Astrocyte (in vitro differentiated cells and primary cell): ENCODE measurements around the gene PLK1. TPM values are rescaled to one million over a fixed set of nuclear protein-coding genes. Genes with fewer than 3 reads are reported as not detected.

Experiments
- DNase-seq: peaks from one replicate; pipeline ENCODE4 v3.0.0-alpha.2; 2010; ENCODE audit warnings: low read depth
- FAIRE-seq: peaks from 2 replicates; lab custom pipeline; 2011; peaks lifted over from hg19 to GRCh38; lab: Jason Lieb, UNC
- H2AFZ ChIP-seq: 2 replicates; pipeline ENCODE4 v1.6.0; 2012; ENCODE audit warnings: low read depth, low read length, inconsistent platforms
- H3K27ac ChIP-seq: 2 replicates; pipeline ENCODE4 v1.5.1; 2011; ENCODE audit warnings: low read depth, low read length, inconsistent platforms
- H3K27me3 ChIP-seq: 2 replicates; pipeline ENCODE4 v1.6.0; 2011; ENCODE audit warnings: low read length, inconsistent platforms; ENCODE audit not compliant: insufficient read depth
- H3K36me3 ChIP-seq: 2 replicates; pipeline ENCODE4 v1.5.1; 2011; ENCODE audit warnings: low read length, inconsistent platforms; ENCODE audit not compliant: insufficient read depth
- H3K4me1 ChIP-seq: 2 replicates; pipeline ENCODE4 v1.5.1; 2011; ENCODE audit warnings: low read length, inconsistent platforms; ENCODE audit not compliant: insufficient read depth
- H3K4me2 ChIP-seq: 2 replicates; pipeline ENCODE4 v1.6.0; 2012; ENCODE audit warnings: low read length, inconsistent platforms
- H3K4me3 ChIP-seq: 2 replicates; pipeline ENCODE4 v1.5.1; 2011; ENCODE audit warnings: low read depth, mild to moderate bottlenecking, low read length, inconsistent platforms; ENCODE audit not compliant: insufficient read depth
- H3K79me2 ChIP-seq: 2 replicates; pipeline ENCODE4 v1.6.0; 2012; ENCODE audit warnings: mild to moderate bottlenecking, low read length, inconsistent platforms; ENCODE audit not compliant: insufficient read depth
- H3K9ac ChIP-seq: 2 replicates; pipeline ENCODE4 v1.6.0; 2012; ENCODE audit warnings: mild to moderate bottlenecking, low read length, inconsistent platforms
- H3K9me3 ChIP-seq: 2 replicates; pipeline ENCODE4 v1.5.1; 2012; ENCODE audit warnings: low read depth, mild to moderate bottlenecking, low read length, inconsistent platforms; ENCODE audit not compliant: insufficient read depth
- H4K20me1 ChIP-seq: 2 replicates; pipeline ENCODE4 v1.6.0; 2012; ENCODE audit warnings: low read length, inconsistent platforms; ENCODE audit not compliant: insufficient read depth
- H3K27ac Mint-ChIP-seq: one replicate; pipeline ENCODE4 v1.8.0; 2021; ENCODE audit warnings: mild to moderate bottlenecking, mixed read lengths; ENCODE audit not compliant: unreplicated experiment
- H3K27me3 Mint-ChIP-seq: one replicate; pipeline ENCODE4 v1.8.0; 2021; ENCODE audit warnings: low read depth, mixed read lengths; ENCODE audit not compliant: unreplicated experiment
- H3K36me3 Mint-ChIP-seq: one replicate; pipeline ENCODE4 v1.8.0; 2021; ENCODE audit warnings: low read depth, mixed read lengths; ENCODE audit not compliant: unreplicated experiment
- H3K4me1 Mint-ChIP-seq: one replicate; pipeline ENCODE4 v1.8.0; 2021; ENCODE audit warnings: low read depth, mixed read lengths; ENCODE audit not compliant: unreplicated experiment
- H3K4me3 Mint-ChIP-seq: one replicate; pipeline ENCODE4 v1.8.0; 2021; ENCODE audit warnings: mild to moderate bottlenecking, moderate library complexity, mixed read lengths; ENCODE audit not compliant: unreplicated experiment
- H3K9me3 Mint-ChIP-seq: one replicate; pipeline ENCODE4 v1.8.0; 2021; ENCODE audit warnings: mild to moderate bottlenecking, mixed read lengths; ENCODE audit not compliant: unreplicated experiment
- CTCF ChIP-seq: IDR thresholded peaks from 2 replicates; pipeline ENCODE4 v1.5.1; 2011; ENCODE audit warnings: low read depth, mild to moderate bottlenecking, inconsistent platforms, low read length, moderate library complexity; ENCODE audit not compliant: insufficient read depth
- EZH2 ChIP-seq: IDR thresholded peaks from 2 replicates; pipeline ENCODE4 v1.6.1; 2012; ENCODE audit warnings: mild to moderate bottlenecking, low read length, inconsistent platforms; ENCODE audit not compliant: insufficient read depth
- total RNA-seq: library from RNA; stranded (reverse); gene quantifications from 2 replicates; pipeline ENCODE4 v1.2.1, GENCODE V29; 2021

The PLK1 gene
- total RNA-seq, 1 donor from 2014 or later, result 10.5 TPM

DNA sequence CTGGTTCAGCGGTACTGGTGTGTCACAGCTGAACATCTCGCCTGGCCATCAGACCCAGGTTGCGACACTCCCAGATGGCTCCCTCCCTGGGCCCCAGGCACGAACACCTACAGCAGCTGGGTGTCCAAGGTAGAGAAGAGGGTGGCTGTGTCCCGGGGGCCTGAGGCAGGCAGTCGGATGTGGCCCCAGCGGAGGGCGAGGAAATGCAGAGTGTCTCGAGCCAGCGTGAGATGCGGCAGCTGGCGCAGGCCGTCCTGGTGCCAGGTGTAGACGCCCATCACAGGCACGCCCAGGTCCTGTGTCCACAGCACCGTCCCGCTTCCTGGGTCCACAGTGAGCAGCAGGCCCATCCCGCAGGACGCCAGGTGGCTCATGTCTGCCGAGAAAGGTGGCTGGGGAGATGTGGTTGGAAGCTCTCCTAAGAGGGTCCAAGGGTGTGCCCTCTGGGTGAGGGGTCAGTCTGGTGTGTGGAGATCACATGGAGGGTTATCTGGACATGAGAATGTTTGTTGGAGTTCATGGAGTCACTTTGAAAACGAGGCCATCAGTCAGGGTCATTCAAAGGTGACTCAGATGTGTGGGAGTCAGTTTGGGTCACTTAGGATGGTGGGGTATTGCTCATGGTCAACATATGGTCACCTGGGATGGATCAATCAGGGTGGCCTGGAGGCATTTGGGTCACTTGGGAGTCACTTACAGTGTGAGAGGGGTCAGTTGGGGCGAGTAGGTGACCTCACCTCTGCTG, 26.3 kb downstream of the PLK1 start:
- no peak overlapping the region for H3K27ac Mint-ChIP-seq
- DNase-seq (no peak), FAIRE-seq (no peak)

GRCh38 chr16:23705517-23705902, 26.8 kb downstream of the PLK1 start:
- Histone ChIP-seq H3K4me2 (no peak overlapping the region), H3K9ac (no peak overlapping the region), H3K27ac (no peak overlapping the region), H3K36me3 (no peaks in the 10 kb centered on the region), H2AFZ (no peak overlapping the region), H3K4me1 (no peaks in the 10 kb centered on the region), H3K79me2 (no peaks in the 10 kb centered on the region), H3K4me3 (no peak overlapping the region), H3K27me3 (peaks cover under 1% of the 10 kb centered on the region), H4K20me1 (no peaks in the 10 kb centered on the region), H3K9me3 (no peaks in the 10 kb centered on the region)
- Mint-ChIP-seq H3K27ac (no peak overlapping the region), H3K36me3 (no peaks in the 10 kb centered on the region), H3K4me3 (no peak overlapping the region), H3K4me1 (no peaks in the 10 kb centered on the region), H3K27me3 (peaks cover 15% of the 10 kb centered on the region), H3K9me3 (peaks cover 15% of the 10 kb centered on the region)
- no peak for DNase-seq
- TF ChIP-seq CTCF (no peak), EZH2 (no peak)
- no peak for FAIRE-seq

More for the DNA sequence above, 26.3 kb downstream of the PLK1 start:
- H3K9me3 ChIP-seq, result no peaks in the 10 kb centered on the region
- H3K27ac ChIP-seq, result no peak overlapping the region
- H3K36me3 ChIP-seq, result no peaks in the 10 kb centered on the region
- no peaks in the 10 kb centered on the region for H3K4me1 Mint-ChIP-seq
- H3K36me3 Mint-ChIP-seq, result no peaks in the 10 kb centered on the region
- no peak overlapping the region for H3K4me2 ChIP-seq
- peaks cover 12% of the 10 kb centered on the region for H3K27me3 Mint-ChIP-seq
- no peaks in the 10 kb centered on the region for H3K27me3 ChIP-seq
- H4K20me1 ChIP-seq, result no peaks in the 10 kb centered on the region
- no peak for TF ChIP-seq CTCF
- no peak for TF ChIP-seq EZH2
- no peak overlapping the region for H3K9ac ChIP-seq
- peaks cover 11% of the 10 kb centered on the region for H3K9me3 Mint-ChIP-seq
- no peaks in the 10 kb centered on the region for H3K4me1 ChIP-seq
- no peak overlapping the region for H2AFZ ChIP-seq
- no peak overlapping the region for H3K4me3 Mint-ChIP-seq
- H3K79me2 ChIP-seq, result no peaks in the 10 kb centered on the region
- no peak overlapping the region for H3K4me3 ChIP-seq

DNA sequence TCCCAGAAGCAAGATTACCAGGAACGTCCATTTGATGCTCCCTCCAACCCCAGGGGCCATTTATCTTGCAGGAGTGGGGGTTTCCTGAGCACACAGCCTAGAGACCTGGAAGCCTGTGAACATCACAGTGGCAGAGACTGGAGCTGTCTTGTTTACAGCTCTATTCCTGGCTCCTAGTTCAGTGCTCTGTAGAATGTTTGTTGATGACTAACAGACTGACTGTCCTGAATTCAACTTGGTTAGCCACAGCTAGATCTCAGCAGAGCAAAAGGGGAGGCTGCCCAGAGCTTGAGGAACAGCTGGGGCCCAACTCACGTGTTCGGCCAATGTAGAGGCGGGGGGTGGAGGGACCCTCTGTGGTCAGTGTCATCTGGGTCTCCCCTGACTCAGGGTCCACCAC, 27.8 kb downstream of the PLK1 start:
- Histone ChIP-seq H3K4me2 (no peak overlapping the region), H3K4me3 (no peak overlapping the region), H3K27ac (no peak overlapping the region), H3K79me2 (no peaks in the 10 kb centered on the region), H3K36me3 (no peaks in the 10 kb centered on the region), H3K9ac (no peak overlapping the region), H3K27me3 (peaks cover 3% of the 10 kb centered on the region), H2AFZ (no peak overlapping the region), H3K4me1 (no peaks in the 10 kb centered on the region), H4K20me1 (no peaks in the 10 kb centered on the region), H3K9me3 (no peaks in the 10 kb centered on the region)
- H3K27ac Mint-ChIP-seq, result no peak overlapping the region
- H3K36me3 Mint-ChIP-seq, result no peaks in the 10 kb centered on the region
- H3K4me1 Mint-ChIP-seq, result no peaks in the 10 kb centered on the region
- DNase-seq (no peak), FAIRE-seq (no peak)
- H3K27me3 Mint-ChIP-seq, result peaks cover 21% of the 10 kb centered on the region
- TF ChIP-seq EZH2, result no peak
- peaks cover 15% of the 10 kb centered on the region for H3K9me3 Mint-ChIP-seq
- no peak overlapping the region for H3K4me3 Mint-ChIP-seq
